ENCODE measurements around the gene PDCL2. TPM values are rescaled to one million over a fixed set of nuclear protein-coding genes. Genes with fewer than 3 reads are reported as not detected.

Gene PDCL2
- total RNA-seq, 1 donor from 2014 or later, result not detected

DNA sequence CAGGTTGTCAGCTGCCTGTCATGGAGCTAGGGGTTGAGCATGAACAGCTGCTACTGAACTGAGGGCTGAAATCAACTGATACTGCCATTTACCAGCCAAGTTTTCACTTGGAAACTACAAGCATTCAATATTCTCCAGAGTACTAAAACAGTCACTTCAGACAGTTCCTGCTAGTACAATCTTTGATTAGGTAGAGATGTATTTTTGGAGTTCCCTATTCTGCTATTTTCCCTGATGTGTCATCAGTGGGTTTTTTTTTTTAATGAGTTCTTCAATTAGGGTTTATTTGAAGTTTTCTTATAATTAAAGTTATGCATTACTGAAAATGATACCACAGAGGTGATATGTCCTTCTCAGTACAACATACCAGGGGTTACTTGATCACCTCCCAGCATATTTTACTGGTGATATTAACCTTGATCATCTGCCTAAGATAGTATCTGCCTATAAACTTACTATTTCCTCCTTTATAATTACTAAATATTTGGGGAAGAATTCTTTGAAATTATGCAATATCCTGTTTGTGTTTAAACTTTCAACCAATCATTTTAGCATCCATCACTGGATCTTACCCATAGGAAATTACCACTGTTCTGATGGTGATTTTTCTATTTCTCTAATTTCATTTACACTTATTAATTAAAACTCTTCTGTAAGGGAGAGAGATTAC is 13.6 kb downstream of the PDCL2 start:
- peaks cover 50% of the 10 kb centered on the region for H3K9me3 ChIP-seq (replicated peaks)
- intact Hi-C loops (cut with micrococcal nuclease), result no loop called here
- H3K36me3 ChIP-seq, result no peaks in the 10 kb centered on the region
- no peak for DNase-seq
- no peaks in the 10 kb centered on the region for H3K4me1 ChIP-seq
- H3K27ac ChIP-seq (replicated peaks), result no peak overlapping the region
- H3K4me3 ChIP-seq, result no peak overlapping the region
- TF ChIP-seq, protein P1, sequence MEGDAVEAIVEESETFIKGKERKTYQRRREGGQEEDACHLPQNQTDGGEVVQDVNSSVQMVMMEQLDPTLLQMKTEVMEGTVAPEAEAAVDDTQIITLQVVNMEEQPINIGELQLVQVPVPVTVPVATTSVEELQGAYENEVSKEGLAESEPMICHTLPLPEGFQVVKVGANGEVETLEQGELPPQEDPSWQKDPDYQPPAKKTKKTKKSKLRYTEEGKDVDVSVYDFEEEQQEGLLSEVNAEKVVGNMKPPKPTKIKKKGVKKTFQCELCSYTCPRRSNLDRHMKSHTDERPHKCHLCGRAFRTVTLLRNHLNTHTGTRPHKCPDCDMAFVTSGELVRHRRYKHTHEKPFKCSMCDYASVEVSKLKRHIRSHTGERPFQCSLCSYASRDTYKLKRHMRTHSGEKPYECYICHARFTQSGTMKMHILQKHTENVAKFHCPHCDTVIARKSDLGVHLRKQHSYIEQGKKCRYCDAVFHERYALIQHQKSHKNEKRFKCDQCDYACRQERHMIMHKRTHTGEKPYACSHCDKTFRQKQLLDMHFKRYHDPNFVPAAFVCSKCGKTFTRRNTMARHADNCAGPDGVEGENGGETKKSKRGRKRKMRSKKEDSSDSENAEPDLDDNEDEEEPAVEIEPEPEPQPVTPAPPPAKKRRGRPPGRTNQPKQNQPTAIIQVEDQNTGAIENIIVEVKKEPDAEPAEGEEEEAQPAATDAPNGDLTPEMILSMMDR (IDR thresholded peaks at IDR 0.05; ENCODE audit: borderline replicate concordance), result no peak
- no peaks in the 10 kb centered on the region for H3K27me3 ChIP-seq (ENCODE audit: low read depth)

GRCh38 chr4:55575513-55575912 is 16.5 kb downstream of the PDCL2 start:
- H3K4me1 ChIP-seq, result no peaks in the 10 kb centered on the region
- TF ChIP-seq, protein P1 (IDR thresholded peaks at IDR 0.05; ENCODE audit: borderline replicate concordance), result no peak
- peaks cover 42% of the 10 kb centered on the region for H3K9me3 ChIP-seq (replicated peaks)
- no peaks in the 10 kb centered on the region for H3K27me3 ChIP-seq (ENCODE audit: low read depth)
- intact Hi-C loops (cut with micrococcal nuclease), result no loop called here
- DNase-seq, result no peak
- H3K27ac ChIP-seq (replicated peaks), result no peak overlapping the region
- no peak overlapping the region for H3K4me3 ChIP-seq
- H3K36me3 ChIP-seq, result no peaks in the 10 kb centered on the region

GRCh38 chr4:55574252-55574651 is 17.8 kb downstream of the PDCL2 start:
- no peaks in the 10 kb centered on the region for H3K4me1 ChIP-seq
- no peak overlapping the region for H3K27ac ChIP-seq (replicated peaks)
- intact Hi-C loops (cut with micrococcal nuclease), result no loop called here
- no peaks in the 10 kb centered on the region for H3K27me3 ChIP-seq (ENCODE audit: low read depth)
- TF ChIP-seq, protein P1 (IDR thresholded peaks at IDR 0.05; ENCODE audit: borderline replicate concordance), result no peak
- H3K36me3 ChIP-seq, result no peaks in the 10 kb centered on the region
- DNase-seq, result no peak
- no peak overlapping the region for H3K4me3 ChIP-seq
- peaks cover 42% of the 10 kb centered on the region for H3K9me3 ChIP-seq (replicated peaks)

GRCh38 chr4:55571806-55572205 is 20.2 kb downstream of the PDCL2 start:
- intact Hi-C loops (cut with micrococcal nuclease), result no loop called here
- TF ChIP-seq, protein P1 (IDR thresholded peaks at IDR 0.05; ENCODE audit: borderline replicate concordance), result no peak
- Histone ChIP-seq H3K4me1 (no peaks in the 10 kb centered on the region), H3K27ac (replicated peaks) (no peak overlapping the region), H3K4me3 (no peak overlapping the region), H3K9me3 (replicated peaks) (peaks cover 27% of the 10 kb centered on the region), H3K27me3 (ENCODE audit: low read depth) (no peaks in the 10 kb centered on the region), H3K36me3 (no peaks in the 10 kb centered on the region)
- no peak for DNase-seq

DNA sequence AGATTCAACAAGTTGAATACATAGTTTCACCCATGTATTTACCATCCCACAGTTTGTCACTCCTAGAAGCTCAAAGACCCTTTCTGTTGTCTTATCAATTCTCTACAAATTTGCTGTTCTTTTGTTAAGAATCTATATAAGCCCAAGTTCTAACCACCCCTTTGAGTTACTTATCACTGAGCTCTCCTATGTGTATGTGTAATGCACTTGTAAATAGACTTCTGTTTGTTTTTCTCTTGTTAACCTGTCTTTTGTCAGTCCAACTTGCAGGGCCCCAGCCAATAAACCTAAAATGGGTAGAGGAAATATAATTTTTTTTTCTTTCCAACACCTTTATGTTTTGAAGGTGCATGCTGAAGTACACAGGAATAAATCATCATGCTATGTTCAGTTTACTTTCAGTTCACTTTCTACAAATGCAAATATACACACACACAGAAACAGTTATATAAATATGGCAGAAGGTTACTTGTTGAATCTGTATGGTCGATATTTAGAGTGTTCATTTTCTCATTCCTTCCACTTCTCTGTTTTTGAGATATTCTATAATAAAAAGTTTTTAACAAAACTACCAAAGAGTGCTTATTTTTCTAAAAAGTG is 23.0 kb downstream of the PDCL2 start:
- Histone ChIP-seq H3K36me3 (no peaks in the 10 kb centered on the region), H3K4me3 (no peak overlapping the region), H3K4me1 (no peaks in the 10 kb centered on the region), H3K27me3 (ENCODE audit: low read depth) (no peaks in the 10 kb centered on the region), H3K27ac (replicated peaks) (no peak overlapping the region), H3K9me3 (replicated peaks) (peaks cover 1% of the 10 kb centered on the region)
- intact Hi-C loops (cut with micrococcal nuclease), result no loop called here
- TF ChIP-seq, protein P1 (IDR thresholded peaks at IDR 0.05; ENCODE audit: borderline replicate concordance), result no peak
- no peak for DNase-seq
